Measurements from ENCODE around the gene PLPP3. TPM values are rescaled to one million over a fixed set of nuclear protein-coding genes. Genes with fewer than 3 reads are reported as not detected.

PLPP3 gene
- total RNA-seq, 2 donors from 2014 or later = 164 to 271 TPM

DNA sequence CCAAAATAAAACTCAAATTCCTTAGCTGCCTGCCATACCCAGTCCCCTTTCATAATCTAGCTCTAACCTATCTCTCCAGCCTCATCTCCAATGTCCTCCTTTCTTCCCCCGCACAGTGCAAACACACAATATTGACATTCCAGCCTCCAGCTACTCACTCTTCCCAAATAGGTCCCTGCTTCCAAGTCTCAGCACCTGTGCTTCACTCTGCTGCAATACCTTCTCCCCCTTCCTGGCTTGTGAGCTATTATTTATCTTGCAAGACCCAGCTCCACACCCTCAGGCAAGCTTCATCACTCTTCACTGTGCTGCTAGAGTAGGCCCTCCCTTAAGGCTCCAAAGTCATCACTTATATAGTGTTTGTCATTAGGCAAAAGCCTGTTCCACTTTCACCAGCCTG, 9.7 kb downstream of the PLPP3 start:
- no peak overlapping the region for H3K27ac ChIP-seq
- H3K36me3 ChIP-seq = no peaks in the 10 kb centered on the region
- H3K4me1 ChIP-seq (ENCODE audit: control insufficient read depth in 1 of 2, low read depth in 2 of 2) = peaks cover 19 to 73% of the 10 kb centered on the region in 2 donors
- H3K27me3 ChIP-seq (replicated peaks; ENCODE audit: insufficient read depth) = no peaks in the 10 kb centered on the region
- no peak for DNase-seq (ENCODE audit: low spot score)
- no peak for TF ChIP-seq CTCF (IDR thresholded peaks at IDR 0.05)
- H3K4me3 ChIP-seq = no peak overlapping the region
- no peak for ATAC-seq (ENCODE audit: insufficient number of reproducible peaks, low FRiP score, low read depth)
- no peaks in the 10 kb centered on the region for H3K9me3 ChIP-seq

- Histone ChIP-seq H3K27me3 (replicated peaks; ENCODE audit: insufficient read depth) (no peaks in the 10 kb centered on the region), H3K4me1 (ENCODE audit: control insufficient read depth in 1 of 2, low read depth in 2 of 2) (peaks cover 15 to 68% of the 10 kb centered on the region in 2 donors), H3K4me3 (no peak overlapping the region), H3K27ac (no peak overlapping the region), H3K36me3 (no peaks in the 10 kb centered on the region), H3K9me3 (no peaks in the 10 kb centered on the region)
- ATAC-seq (ENCODE audit: insufficient number of reproducible peaks, low FRiP score, low read depth) (no peak), DNase-seq (ENCODE audit: low spot score) (no peak)
- TF ChIP-seq CTCF (IDR thresholded peaks at IDR 0.05) = no peak
Observed at GRCh38 chr1:56566994-56567393, 12.4 kb downstream of the PLPP3 start.

GRCh38 chr1:56566061-56566744, 13.2 kb downstream of the PLPP3 start:
- Histone ChIP-seq H3K4me3 (no peak overlapping the region), H3K27ac (no peak overlapping the region), H3K9me3 (no peaks in the 10 kb centered on the region), H3K36me3 (no peaks in the 10 kb centered on the region), H3K27me3 (replicated peaks; ENCODE audit: insufficient read depth) (no peaks in the 10 kb centered on the region), H3K4me1 (ENCODE audit: control insufficient read depth in 1 of 2, low read depth in 2 of 2) (peaks cover 15 to 65% of the 10 kb centered on the region in 2 donors)
- TF ChIP-seq CTCF (IDR thresholded peaks at IDR 0.05) = no peak
- no peak for ATAC-seq (ENCODE audit: insufficient number of reproducible peaks, low FRiP score, low read depth)
- no peak for DNase-seq (ENCODE audit: low spot score)

DNA sequence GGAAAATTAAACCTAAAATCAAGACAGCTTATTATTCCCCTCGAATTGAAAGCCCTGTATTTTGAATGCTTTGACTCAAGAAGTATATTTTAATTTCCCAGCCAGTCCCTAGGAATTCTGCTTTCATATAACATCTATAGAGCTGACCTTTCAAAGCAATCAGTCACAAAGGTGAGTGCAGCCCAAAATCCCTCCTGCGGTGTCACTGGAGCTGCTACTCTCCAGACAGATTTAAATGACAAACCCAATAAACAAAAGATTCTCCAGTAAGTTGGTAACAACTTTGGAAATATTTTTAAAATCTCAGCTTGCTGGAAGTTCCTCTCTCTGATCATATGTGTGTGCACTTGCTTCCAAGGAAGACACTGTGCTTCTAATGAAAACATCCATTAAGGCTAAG, 14.7 kb downstream of the PLPP3 start:
- no peak for TF ChIP-seq CTCF (IDR thresholded peaks at IDR 0.05)
- ATAC-seq (ENCODE audit: insufficient number of reproducible peaks, low FRiP score, low read depth) = no peak
- peaks cover 12 to 49% of the 10 kb centered on the region in 2 donors for H3K4me1 ChIP-seq (ENCODE audit: control insufficient read depth in 1 of 2, low read depth in 2 of 2)

DNA sequence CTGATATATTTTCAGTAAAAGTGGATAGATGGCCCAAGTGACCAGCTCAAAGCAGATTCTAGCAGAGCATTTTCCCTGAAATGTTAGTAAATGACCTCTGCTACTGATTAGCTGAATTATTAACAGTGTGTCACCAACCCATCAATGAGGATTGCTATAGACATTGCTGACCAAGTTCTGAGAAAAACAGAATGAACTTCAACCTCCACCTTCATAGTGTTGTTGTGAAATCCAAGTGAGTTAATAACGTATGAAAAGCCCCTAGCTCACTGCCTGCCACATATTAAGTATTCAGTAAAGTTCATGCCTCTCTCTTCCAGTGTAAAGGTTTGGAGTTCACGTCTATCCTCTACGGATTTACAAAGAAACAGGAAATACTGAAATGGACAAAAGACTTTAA, 15.8 kb downstream of the PLPP3 start:
- no peak for DNase-seq (ENCODE audit: low spot score)
- Histone ChIP-seq H3K4me1 (ENCODE audit: control insufficient read depth in 1 of 2, low read depth in 2 of 2) (peaks cover 16 to 48% of the 10 kb centered on the region in 2 donors), H3K27ac (no peak overlapping the region)

More for the DNA sequence above, 14.7 kb downstream of the PLPP3 start:
- Histone ChIP-seq H3K36me3 (no peaks in the 10 kb centered on the region), H3K27me3 (replicated peaks; ENCODE audit: insufficient read depth) (no peaks in the 10 kb centered on the region), H3K9me3 (no peaks in the 10 kb centered on the region), H3K4me3 (no peak overlapping the region), H3K27ac (no peak overlapping the region)
- no peak for DNase-seq (ENCODE audit: low spot score)

More for the DNA sequence above, 15.8 kb downstream of the PLPP3 start:
- no peaks in the 10 kb centered on the region for H3K27me3 ChIP-seq (replicated peaks; ENCODE audit: insufficient read depth)
- ATAC-seq (ENCODE audit: insufficient number of reproducible peaks, low FRiP score, low read depth) = no peak
- no peaks in the 10 kb centered on the region for H3K36me3 ChIP-seq
- no peaks in the 10 kb centered on the region for H3K9me3 ChIP-seq
- TF ChIP-seq CTCF (IDR thresholded peaks at IDR 0.05) = no peak
- H3K4me3 ChIP-seq = no peak overlapping the region

Measured in thoracic aorta (tissue), 2 donors.